AG20443 (cell line): Measurements from ENCODE around the gene DDI2.
"Not testable (repeated sequence)": the region's sequence is repeated elsewhere in the genome, so short reads cannot be mapped to it uniquely, and the experiment has no call there.

Experiments
- DNase-seq: peaks from one replicate; pipeline ENCODE4 v3.0.0; 2012; ENCODE audit warnings: low spot score, mixed read lengths

DDI2 gene

DNA sequence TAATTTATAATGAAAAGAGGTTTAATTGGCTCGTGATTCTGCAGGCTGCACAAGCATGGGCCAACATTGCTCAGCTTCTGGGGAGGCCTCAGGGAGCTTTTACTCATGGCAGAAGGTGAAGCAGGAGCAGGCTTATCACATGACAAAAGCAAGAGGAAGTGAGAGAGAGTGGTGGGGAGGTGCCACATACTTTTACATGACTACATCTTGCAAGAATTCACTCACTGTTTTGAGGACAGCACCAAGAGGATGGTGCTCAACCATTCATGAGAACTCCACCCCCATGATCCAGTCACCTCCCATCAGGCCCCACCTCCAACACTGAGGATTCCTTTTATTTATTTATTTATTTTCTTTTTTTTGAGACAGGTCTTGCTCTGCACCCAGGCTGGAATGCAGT is 61.3 kb downstream of the DDI2 start:
- DNase-seq = peak; percentile 38

DNA sequence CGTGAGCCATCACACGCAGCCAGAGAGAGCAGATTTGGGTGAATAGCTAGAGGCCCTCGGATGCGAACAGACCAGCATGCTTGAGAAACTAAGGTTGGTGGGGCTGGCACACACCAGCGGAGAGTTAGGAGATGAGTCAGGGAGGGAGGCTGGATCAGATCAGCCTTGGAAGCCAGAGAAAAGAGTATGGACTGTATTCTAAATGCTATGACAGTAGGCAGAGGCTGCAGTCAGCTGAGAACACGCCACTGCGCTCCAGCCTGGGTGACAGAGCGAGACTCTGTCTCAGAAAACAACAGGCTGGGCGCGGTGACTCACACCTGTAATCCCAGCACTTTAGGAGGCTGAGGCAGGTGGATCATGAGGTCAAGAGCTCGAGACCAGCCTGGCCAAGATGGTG is 62.9 kb downstream of the DDI2 start:
- peak; percentile 88 for DNase-seq

DNA sequence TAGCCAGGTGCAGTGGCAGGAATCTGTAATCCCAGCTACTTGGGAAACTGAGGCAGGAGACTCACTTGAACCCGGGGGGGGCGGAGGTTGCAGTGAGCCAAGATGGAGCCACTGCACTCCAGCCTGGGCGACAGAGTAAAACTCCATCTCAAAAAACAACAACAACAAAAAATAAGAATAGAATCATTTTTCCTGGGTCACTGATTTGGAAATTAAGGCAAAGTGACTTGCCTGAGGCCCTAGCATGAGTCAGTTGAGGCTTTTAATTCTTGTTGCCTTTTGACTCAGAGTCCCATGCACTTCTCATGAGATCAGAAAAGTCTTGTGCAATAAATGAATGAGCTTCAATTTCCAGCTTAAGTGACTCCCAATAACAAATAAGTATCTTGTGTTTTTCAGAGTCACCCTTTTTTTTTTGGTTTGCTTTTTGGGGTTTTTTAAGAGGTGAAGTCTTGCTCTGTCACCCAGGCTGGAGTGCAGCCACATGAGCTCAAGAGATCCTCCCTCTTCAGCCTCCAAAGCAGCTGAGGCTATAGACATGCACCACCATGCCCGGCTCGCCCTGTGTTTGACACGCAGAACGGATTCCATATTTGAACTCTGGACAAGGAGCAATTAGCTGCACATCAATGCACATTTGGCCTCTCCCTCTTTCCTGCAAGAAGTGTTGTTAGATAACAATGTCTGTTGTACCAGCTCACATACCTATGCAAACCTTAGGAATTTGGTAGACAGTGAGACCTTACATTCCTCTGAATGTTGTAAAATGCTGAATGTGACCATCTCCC is 63.5 kb downstream of the DDI2 start:
- DNase-seq = peak; percentile 82

DNA sequence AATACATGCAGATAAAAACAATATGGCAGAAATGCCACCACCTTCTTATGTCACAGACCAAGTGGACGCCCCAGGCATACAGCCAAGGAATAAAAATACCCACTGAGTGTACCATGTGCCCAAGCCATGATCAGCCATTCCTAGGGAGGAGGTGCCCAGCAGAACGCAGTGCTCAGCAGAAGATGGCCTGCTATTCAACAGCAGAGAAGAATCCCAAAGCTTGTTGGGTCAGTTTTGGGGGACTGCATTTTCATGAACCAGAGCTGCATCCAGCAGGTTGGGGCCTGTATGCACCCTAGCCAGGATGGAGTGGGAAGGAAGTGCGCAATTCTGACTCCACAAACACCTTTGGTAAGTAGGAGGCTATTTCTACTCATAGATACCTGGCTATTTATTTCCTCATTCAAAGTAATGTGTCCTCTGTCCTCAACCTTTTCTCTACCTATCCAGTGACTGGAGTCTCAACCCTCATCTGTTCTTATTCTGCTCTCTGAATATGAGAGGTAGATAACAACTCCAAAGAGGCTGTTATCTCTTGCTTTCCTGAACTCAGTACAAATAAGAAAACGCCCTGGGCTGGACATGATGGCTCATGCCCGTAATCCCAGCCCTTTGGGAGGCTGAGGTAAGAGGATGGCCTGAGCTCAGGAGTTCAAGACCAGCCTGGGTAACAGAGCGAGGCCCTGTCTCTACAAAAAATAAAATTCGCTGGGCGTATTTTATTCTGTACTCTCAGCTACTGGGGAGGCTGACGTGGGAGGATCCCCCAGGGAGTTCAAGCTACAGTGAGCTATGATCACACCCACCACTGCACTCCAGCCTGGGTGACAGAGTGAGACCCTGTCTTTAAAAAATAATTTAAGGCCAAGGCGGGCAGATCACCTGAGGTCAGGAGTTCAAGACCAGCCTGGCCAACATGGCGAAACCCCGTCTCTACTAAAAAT is 64.4 kb downstream of the DDI2 start:
- no peak for DNase-seq

DNA sequence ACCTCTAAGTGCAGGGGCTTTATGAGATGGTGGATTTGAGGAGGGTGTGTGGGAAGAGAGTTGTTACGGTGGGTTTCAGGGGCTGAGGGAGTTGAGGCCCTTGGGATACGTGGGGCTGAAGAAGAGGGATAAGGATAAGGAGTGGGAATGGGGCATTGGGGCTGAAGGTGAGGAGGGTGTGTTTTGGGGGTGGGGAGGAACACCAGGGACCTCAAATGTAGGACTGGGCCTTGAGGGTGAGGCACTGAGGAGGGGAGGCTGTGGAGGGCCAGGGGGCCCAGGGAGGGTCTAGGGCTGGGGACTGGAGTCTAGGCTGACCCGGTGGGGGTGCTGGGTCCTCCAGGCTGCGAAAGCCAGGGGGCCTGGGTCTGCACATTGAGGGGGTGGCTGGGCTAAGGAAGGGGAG is 65.7 kb downstream of the DDI2 start:
- DNase-seq = no peak

DNA sequence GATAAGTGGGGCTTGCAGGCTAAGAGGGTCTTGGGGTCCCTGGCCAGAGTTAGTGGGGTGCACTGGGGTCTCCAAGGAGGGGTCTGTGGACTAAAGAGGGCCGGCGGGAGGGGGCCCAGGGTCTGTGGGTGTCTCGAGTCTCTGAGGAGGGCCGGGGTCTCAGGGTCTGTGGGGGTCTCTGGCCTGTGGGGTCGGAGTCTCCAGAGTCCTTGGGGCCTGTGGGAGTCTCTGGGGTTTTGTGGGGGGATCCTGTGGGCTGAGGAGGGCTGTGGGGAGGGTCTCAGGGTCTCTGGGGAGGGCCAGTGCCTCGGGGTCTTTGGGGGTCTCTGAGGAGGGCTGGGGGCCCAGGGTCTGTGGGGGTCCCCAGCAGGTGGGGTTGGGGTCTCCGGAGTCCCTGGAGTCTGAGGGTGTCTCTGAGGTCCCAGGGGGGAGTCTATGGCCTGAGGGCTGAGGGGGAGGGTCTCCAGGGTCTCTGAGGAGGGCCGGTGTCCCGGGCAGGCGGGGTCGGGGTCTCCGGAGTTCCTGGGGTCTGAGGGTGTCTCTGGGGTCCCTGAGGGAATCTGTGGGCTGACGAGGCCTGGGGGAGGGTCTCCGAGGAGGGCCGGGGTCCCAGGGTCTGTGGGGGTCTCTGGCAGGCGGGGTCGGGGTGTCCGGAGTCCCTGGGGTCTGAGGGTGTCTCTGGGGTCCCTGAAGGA is 66.2 kb downstream of the DDI2 start:
- no peak for DNase-seq

DNA sequence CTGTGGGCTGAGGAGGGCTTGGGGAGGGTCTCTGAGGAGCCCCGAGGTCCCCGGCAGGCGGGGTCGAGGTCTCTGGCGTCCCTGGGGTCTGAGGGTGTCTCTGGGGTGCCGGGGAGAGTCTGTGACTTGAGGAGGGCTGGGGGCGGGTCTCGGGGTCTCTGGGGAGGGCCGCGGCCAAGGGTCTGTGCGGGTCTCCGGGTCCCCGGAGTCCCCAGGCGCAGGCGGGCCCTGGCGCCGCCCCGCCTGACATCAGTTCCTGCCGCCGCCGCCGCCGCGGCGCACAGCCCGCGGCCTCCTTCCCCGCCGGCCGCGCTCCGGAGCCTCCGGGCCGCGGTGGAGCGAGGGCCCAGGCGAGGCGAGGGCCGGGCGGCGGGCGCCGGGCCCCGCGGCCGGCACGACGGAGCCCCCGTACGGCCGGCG is 66.8 kb downstream of the DDI2 start, which contains the start of gene PLEKHM2:
PLEKHM2 (plus strand) TSS at position 279 of the 420 bp plus-strand sequence. CDS start 239 bp downstream, outside the sequence.
- peak; percentile 87 for DNase-seq

DNA sequence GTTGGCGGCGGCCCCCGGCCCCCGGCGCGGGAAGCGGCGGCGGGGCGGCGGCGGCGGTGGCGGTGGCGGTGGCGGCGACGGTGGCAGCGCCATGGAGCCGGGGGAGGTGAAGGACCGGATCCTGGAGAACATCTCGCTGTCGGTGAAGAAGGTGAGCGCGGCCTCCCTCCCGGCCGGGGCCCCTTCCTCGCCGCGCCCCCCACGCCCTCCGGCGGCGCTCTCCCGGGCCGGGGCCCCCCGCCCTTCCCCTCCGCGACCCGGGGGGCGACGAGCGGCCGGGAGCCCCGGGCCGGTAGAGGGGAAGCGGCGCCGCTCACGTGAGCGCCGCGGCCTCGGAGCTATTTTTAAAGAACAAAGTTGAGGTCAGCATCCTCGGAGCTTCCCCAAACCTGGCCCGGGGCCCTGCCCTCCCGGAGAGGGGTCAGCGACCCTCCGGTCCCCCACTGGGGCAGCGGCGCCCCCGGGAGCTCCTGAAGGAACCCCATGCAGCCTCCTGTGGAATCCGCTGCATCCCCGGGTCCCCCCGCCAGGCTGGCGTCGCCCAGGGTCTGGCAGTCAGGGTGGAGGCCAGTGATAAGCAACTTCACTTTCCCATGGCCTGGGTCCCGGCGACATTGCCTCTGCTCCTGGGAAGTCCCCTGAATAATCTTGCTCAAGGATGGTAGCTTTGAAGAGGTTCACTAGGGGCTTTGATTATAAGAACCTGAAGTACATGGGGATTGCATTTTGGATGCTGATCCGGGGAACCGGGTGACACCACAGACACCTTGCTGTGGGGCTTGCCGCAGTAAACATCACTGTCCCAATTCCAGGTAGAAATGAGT is 67.4 kb downstream of the DDI2 start:
- peak; percentile 69 for DNase-seq

DNA sequence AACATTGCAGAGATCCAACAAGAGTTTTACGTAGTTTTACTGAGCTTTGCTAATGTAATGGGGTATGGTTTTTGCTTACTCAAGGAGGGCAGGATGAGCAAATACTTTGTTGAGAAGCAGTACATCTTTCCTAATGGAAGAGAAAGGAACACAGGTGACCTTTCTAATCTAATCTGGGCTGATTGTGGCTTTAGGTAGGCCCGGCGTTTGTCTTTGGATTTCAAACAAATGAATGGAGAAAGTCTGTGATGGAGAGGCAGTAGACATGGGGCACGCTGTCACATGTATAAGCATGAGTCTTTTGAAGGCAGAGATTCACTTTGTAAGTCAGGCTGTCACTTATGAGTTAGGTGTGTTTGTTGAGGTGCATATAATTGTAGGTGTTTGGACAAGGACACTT is 68.6 kb downstream of the DDI2 start:
- no peak for DNase-seq

DNA sequence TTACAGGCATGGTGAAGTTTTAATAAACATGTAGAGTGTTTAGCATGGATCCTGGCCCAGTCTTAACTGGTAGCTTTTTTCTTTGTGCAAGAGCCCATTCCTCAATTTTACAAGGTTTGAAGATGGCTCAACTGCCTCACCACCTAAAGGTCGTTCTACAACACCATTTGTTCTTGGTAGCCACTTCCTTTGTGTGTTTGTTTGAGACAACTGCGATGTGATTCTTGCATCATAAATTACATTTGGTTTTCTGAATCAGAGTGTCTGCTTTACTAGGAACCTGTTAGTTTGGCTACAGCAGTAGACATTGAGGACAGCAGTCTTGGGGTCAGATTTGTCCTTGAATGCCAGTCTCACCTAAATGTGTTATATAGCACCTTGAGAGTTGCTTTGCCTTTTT is 70.2 kb downstream of the DDI2 start:
- DNase-seq = no peak

DNA sequence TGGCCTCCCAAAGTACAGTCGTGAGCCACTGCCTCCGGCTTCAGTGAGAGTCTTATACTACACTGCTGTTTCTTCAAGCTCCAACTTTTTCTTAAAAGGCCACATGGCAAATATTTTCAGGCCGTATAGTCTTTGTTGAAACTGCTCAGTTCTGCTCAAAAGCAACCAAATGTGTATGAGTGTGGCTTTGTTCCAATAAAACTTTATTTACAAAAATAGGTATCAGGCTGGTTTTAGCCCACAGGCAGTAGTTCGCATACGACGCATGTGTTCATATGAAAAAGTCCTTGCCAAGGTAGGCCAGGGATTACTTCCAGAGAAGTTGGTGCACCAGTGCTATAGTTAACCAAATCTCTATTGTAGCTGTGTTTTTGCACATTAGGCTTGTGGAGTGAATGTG is 73.1 kb downstream of the DDI2 start:
- no peak for DNase-seq

DNA sequence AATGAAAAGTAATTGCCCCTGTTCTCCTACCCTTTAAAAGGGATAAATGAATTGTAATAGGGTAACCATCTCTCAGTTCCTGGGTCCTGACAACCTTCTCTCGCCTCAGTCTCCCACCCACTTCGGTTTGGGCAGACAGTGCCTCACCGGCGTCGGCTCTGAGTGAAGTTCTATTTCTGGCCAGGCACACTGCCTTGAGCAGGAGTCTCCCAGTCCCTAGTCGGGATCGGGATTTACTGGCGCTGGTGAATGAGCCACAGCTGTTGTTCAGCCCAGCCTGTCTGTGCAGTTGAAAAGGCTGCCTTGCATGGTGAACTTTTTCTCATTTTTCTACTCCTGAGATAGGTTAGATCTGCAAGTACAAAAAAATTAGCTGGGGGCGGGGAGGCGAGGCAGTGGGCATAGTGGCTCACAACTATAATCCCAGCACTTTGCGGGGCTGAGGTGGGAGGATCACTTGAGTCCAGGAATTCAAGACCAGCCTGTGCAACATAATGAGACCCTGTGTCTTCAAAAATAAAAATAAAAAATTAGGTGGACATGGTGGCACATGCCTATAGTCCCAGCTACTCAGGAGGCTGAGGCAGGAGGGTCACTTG is 74.3 kb downstream of the DDI2 start:
- peak; percentile 33 for DNase-seq

DNA sequence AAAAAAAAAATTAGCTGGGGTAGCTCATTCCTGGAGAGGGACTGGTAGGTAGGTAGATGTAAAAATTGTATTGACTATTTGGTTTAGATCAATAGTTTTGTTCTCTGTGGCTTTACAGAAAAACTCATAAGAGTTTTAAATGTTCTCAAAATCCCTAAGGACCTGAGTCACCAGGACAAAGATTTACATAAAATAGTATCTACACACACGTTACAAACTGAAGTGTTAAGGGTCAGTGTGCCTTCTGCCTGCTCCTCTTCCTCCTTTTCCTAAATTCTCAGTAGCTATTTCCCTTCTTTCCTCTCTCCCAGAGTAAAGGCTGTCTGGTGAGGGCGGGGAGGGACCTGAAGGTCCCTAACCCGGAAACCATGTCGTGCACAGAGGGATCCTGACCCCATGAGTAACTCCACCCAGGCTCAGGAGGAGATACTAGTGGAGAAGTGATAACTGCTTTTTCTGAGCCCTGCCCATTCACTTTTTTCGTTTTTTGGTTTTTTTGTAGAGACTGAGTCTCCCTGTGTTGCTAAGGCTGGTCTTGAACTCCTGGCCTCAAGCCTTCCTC is 74.9 kb downstream of the DDI2 start:
- no peak for DNase-seq

DNA sequence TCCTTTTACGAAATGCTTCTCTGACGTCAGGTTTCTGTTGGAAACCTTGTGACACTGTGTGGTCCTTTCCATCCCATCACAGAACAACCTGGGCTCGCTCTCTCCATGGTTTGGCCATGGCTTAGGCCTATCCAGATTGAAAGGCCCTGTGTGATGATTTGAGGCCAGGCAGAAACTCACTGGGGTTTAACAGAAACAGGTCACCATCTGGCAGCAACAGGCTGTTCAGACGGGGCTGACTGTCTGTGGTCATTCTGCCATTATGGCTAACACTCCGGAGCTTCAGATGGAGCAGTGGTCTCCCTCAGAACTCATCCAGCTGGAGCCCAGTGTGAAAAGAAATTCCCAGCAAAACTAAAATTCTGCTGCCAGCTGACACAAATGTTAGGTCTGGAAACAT is 76.1 kb downstream of the DDI2 start:
- no peak for DNase-seq

DNA sequence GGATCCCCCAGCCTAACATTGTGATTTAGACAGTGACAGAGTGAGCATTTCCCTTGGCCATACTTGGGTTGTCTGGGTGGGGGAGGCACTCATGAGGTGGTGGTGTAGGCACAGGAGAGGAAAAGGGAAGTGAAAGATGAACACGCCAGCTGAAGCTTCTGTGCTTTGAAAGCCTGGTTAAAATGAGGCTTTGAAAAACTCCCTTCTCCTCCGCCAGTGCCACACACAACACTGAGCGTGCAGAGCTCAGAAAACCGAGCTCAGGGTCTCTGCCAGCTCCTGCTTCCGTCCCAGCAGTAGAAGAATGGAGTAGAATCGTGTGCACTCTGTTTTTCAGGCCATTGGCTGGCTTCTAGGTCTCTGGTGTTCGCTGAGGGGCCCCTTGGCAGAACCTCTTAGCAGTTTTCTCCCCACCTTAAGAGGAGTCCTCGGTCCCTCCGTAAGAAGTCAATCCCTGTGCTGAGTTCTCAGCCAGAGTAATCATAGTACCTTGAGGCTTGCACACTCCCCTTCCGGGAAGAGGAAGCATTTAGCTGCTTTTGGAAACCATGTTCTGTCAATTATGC is 79.8 kb downstream of the DDI2 start:
- no peak for DNase-seq

DNA sequence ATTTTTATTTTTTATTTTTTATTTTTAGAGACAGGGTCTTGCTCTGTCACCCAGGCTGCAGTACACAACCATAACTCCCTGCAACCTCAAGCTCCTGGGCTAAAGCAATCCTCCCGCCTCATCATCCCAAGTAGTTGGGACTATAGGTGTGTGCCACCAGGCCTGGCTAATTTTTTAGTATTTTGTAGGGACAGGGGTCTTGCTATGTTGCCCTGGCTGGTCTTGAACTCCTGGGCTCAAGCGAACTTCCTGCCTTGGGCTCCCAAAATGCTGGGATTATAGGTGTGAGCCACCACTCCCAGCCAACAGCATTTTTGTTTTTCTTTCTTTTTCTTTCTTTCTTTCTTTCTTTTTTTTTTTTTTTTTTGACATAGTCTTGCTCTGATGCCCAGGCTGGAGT is 80.9 kb downstream of the DDI2 start:
- no peak for DNase-seq

DNA sequence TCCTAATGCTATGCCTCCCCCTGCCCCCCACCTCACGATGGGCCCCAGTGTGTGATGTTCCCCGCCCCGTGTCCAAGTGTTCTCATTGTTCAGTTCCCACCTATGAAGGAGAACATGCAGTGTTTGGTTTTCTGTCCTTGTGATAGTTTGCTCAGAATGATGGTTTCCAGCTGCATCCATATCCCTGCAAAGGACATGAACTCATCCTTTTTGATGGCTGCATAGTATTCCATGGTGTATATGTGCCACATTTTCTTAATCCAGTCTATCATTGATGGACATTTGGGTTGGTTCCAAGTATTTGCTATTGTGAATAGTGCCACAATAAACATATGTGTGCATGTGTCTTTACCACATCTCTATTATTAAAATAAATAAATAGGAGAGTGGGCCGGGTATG is 82.1 kb downstream of the DDI2 start:
- not testable (repeated sequence) for DNase-seq

DNA sequence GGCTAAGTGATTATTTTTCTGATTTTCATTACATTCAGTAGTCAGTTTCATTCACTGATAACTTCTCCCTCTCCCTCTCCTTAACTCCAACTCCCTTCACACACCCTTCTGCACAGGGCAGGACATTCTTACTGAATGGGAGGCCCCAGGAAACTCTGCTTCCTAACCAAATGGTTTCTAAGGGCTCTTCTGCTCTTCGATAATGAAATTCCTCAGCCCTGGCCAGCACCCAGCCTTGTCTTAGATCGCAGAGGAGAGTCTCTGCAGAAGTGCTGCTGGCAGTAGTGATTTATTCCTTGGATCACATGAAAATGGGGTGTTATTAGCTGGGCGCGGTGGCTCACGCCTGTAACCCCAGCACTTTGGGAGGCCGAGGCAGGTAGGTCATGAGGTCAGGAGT is 83.2 kb downstream of the DDI2 start:
- no peak for DNase-seq

DNA sequence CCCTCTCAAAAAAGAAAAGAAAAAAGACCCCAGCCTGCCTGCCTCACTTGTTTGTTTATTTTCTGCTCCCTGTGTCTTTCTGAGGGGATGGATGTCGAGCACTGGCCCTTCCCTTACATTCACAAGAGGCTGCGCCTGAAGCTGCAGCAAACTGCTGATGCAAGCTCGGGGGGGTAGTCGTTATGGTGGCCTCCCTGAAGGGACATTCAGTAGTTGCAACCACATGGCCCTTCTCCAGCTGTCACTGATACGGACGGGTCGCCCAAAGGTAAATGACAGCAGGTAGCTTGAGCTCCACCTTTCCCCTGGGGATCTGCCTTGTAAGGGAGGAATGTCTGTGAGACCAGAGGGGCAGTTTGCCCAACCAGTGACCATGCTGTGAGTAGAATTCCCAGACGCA is 84.5 kb downstream of the DDI2 start:
- no peak for DNase-seq
